ENCODE data around the gene CD300A. TPM values are rescaled to one million over a fixed set of nuclear protein-coding genes. Genes with fewer than 3 reads are reported as not detected.

CD300A gene
- 10 to 100 TPM in 2 of 4 donors, 1 to 10 TPM in 2; 5.5 to 13.0 (median 8.7) TPM for total RNA-seq

DNA sequence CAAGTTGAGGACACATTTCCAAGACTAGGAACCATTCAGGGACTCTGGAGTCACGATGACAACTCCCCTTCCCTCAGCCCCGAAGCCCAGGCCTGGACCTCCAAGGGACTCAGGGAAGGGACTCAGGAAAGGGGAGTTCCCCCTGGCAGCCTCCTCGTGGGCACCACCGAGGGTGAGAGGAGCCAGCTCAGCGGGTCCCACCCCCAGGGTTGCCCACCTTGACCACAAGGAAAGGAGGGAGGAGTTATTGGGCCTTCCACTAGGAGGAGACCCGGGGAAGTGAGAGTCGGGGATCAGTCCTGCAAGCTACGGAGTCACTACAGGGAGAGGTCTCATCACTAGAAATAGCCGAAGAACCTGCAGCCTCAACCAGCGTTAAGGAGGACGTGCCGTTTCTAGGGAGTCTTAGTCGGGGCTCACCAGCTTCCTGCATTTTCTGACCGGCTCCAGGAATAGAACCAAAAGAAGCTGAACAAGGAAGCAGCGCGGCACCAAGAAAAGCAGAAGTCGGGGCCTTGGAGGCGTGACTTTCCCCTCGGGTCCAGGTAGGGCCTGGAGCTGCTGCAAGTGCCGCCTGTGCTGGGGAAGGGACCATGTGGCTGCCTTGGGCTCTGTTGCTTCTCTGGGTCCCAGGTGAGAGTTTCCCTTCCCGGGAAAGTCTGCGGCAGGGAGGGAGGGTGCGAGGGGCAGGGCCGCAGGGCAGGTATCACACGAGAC lies at the start of gene CD300A:
TSS of gene CD300A (plus strand) at position 524 of the 717 bp plus-strand sequence. CDS start at position 594, 70 bp downstream.
- DNase-seq (ENCODE audit: low spot score in 2 of 2) = peak in 1 of 2 donors; percentile 55
- TF ChIP-seq POLR2A (IDR thresholded peaks at IDR 0.05) = no peak
- TF ChIP-seq CTCF (IDR thresholded peaks at IDR 0.05) = no peak
- 9 to 15% methylated on average over 23 to 25 of the region's 25 CpGs for WGBS, 2 donors
- H3K4me3 ChIP-seq (ENCODE audit: low read depth, poor library complexity, severe bottlenecking) = no peak within 1 kb of the TSS
- intact Hi-C loops (cut with DNase I; ENCODE audit: low total_unique reads) = no loop called here

DNA sequence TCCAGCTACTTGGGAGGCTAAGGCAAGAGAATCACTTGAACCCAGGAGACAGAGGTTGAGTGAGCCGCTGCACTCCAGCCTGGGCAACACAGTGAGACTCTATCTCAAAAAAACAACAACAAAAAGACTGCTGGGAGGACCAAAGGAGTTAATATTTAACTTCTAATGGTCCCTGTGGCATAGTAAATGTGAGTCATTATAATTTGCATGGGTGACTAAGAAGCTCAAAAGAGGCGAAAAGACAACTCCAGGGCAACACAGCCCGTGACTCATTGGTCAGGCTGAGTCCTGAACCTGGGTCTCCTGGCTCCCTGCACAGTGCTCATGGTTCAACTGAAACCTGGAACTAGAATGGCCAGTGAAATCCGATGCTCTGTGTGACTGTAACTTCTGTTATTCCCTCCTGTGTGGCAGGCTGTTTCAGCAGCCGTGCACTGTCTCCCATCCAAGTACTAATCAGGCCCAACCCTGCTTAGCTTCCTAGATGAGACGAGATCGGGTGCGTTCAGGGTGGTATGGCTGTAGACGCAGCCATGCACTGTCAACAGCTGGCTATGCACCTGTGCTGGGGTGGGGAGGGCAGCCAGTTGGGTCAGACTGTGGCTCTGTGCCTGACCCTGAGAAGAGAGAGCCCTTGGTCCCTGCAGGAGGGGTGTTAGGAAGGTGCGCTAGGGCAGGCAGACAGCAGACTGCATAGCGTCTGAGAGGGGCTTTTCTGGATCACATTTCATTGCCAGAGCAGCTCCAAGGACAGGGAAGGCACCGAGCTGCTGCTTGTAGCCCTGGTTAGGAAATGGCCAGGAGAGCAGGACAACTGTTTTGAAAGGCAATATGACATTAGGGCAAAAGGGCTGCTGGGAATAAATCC lies 49.0 kb upstream of the CD300A start:
- DNase-seq (ENCODE audit: low spot score in 2 of 2) = no peak
- intact Hi-C loops (cut with DNase I; ENCODE audit: low total_unique reads) = no loop called here
- TF ChIP-seq CTCF (IDR thresholded peaks at IDR 0.05) (peak in 1 of 3 donors; percentile 13), POLR2A (IDR thresholded peaks at IDR 0.05) (no peak)
- WGBS, 2 donors = 48 to 66% methylated on average over 12 of the region's 12 CpGs
- no peak overlapping the region for H3K4me3 ChIP-seq (ENCODE audit: low read depth, poor library complexity, severe bottlenecking)

DNA sequence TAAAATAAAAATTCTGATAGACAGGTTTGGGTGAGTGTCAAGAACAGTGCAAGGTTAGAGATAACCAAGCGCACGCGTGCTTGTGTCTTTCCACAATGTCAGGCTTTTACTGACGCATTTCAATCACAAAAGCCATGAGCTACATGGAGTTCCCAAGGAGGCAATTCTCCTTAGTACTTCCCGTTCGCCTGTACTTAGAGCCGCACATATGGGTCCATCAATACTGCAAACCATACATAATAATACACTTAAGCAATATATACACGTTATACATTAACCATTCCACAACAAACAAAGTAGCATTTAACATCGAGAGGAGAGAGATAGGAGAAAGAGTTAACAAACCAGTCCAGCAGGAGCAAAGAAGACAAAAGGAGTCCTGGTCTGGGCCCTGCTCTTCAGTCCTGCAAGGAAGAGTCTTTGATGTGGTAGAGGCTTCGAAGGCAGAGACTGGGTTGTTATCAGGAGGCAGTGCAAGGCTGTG lies 46.5 kb upstream of the CD300A start:
- DNase-seq (ENCODE audit: low spot score in 2 of 2) = no peak
- no peak overlapping the region for H3K4me3 ChIP-seq (ENCODE audit: low read depth, poor library complexity, severe bottlenecking)
- intact Hi-C loops (cut with DNase I; ENCODE audit: low total_unique reads) = no loop called here
- TF ChIP-seq CTCF (IDR thresholded peaks at IDR 0.05) (no peak), POLR2A (IDR thresholded peaks at IDR 0.05) (no peak)
- WGBS, 2 donors = 78 to 84% methylated on average over 10 of the region's 10 CpGs

- DNase-seq (ENCODE audit: low spot score in 2 of 2) = no peak
- TF ChIP-seq CTCF (IDR thresholded peaks at IDR 0.05) (no peak), POLR2A (IDR thresholded peaks at IDR 0.05) (no peak)
Observed at GRCh38 chr17:74424117-74424516, 42.3 kb upstream of the CD300A start.

GRCh38 chr17:74424657-74425056 lies 41.8 kb upstream of the CD300A start:
- H3K4me3 ChIP-seq (ENCODE audit: low read depth, poor library complexity, severe bottlenecking) = no peak overlapping the region
- intact Hi-C loops (cut with DNase I; ENCODE audit: low total_unique reads) = no loop called here
- TF ChIP-seq CTCF (IDR thresholded peaks at IDR 0.05) (no peak), POLR2A (IDR thresholded peaks at IDR 0.05) (no peak)
- WGBS, 2 donors = 43 to 49% methylated on average over 13 to 14 of the region's 14 CpGs
- no peak for DNase-seq (ENCODE audit: low spot score in 2 of 2)

More at GRCh38 chr17:74424117-74424516, 42.3 kb upstream of the CD300A start:
- no peak overlapping the region for H3K4me3 ChIP-seq (ENCODE audit: low read depth, poor library complexity, severe bottlenecking)
- intact Hi-C loops (cut with DNase I; ENCODE audit: low total_unique reads) = no loop called here
- WGBS, 2 donors = 88 to 89% methylated on average over 7 of the region's 7 CpGs
